GM23338 (cell line): ENCODE results near the gene PBXIP1. TPM values are rescaled to one million over a fixed set of nuclear protein-coding genes. Genes with fewer than 3 reads are reported as not detected.
"Not testable (repeated sequence)": the region's sequence is repeated elsewhere in the genome, so short reads cannot be mapped to it uniquely, and the experiment has no call there.

Experiments
- ATAC-seq: fragments of 200-7000 bp; cut with Tn5 transposase; 3 replicates; pipeline ENCODE4 v1.9.1; 2020
- DNase-seq: peaks from one replicate; pipeline ENCODE4 v3.0.0-alpha.2; 2015; ENCODE audit warnings: low spot score
- H2AFZ ChIP-seq: fragments of 200-600 bp; sonication (generic); 2 replicates; pipeline ENCODE4 v1.8.0; 2016; ENCODE audit warnings: antibody characterized with exemption, mild to moderate bottlenecking, moderate library complexity
- H3F3A ChIP-seq: fragments of 200-600 bp; sonication (generic); replicated peaks from 2 replicates; pipeline ENCODE4 v1.8.0; 2017; ENCODE audit warnings: antibody characterized with exemption, mixed run types, low read depth
- H3K27ac ChIP-seq: fragments of 200-600 bp; sonication (generic); 2 replicates; pipeline ENCODE4 v1.6.1; 2016; ENCODE audit warnings: low read depth
- H3K27me3 ChIP-seq: fragments of 200-600 bp; sonication (generic); 2 replicates; pipeline ENCODE4 v1.8.0; 2016; ENCODE audit warnings: mild to moderate bottlenecking, mixed run types, moderate library complexity; ENCODE audit not compliant: insufficient read depth
- H3K36me3 ChIP-seq: fragments of 200-600 bp; sonication (generic); 2 replicates; pipeline ENCODE4 v1.8.0; 2016; ENCODE audit warnings: mild to moderate bottlenecking; ENCODE audit not compliant: insufficient read depth
- H3K4me1 ChIP-seq: fragments of 200-600 bp; sonication (generic); 2 replicates; pipeline ENCODE4 v1.8.0; 2016; ENCODE audit warnings: mild to moderate bottlenecking, moderate library complexity; ENCODE audit not compliant: insufficient read depth
- H3K4me2 ChIP-seq: fragments of 200-600 bp; sonication (generic); 2 replicates; pipeline ENCODE4 v1.7.1; 2017; ENCODE audit warnings: mixed run types
- H3K4me3 ChIP-seq: fragments of 200-600 bp; sonication (generic); 2 replicates; pipeline ENCODE4 v1.6.1; 2016; ENCODE audit warnings: mixed run types
- H3K79me2 ChIP-seq: fragments of 200-600 bp; sonication (generic); replicated peaks from 2 replicates; pipeline ENCODE4 v1.8.0; 2017; ENCODE audit warnings: mild to moderate bottlenecking; ENCODE audit not compliant: insufficient read depth
- H3K9me2 ChIP-seq: fragments of 200-600 bp; sonication (generic); 2 replicates; pipeline ENCODE4 v1.8.0; 2017; ENCODE audit not compliant: insufficient read depth
- H4K20me1 ChIP-seq: fragments of 200-600 bp; sonication (generic); replicated peaks from 2 replicates; pipeline ENCODE4 v1.8.0; 2017; ENCODE audit warnings: mild to moderate bottlenecking; ENCODE audit not compliant: insufficient read depth
- H3K27ac Mint-ChIP-seq: 2 replicates; pipeline ENCODE4 v1.8.0; 2020; ENCODE audit warnings: inconsistent platforms, mild to moderate bottlenecking, moderate library complexity, mixed read lengths
- H3K27me3 Mint-ChIP-seq: 3 replicates; pipeline ENCODE4 v1.8.0; 2022; ENCODE audit warnings: low read depth, mild to moderate bottlenecking, moderate library complexity, mixed read lengths, inconsistent platforms; ENCODE audit not compliant: insufficient read depth, poor library complexity
- H3K36me3 Mint-ChIP-seq: 3 replicates; pipeline ENCODE4 v1.8.0; 2021; ENCODE audit warnings: low read depth, mild to moderate bottlenecking, inconsistent platforms, moderate library complexity, mixed read lengths
- H3K4me1 Mint-ChIP-seq: 3 replicates; pipeline ENCODE4 v1.8.0; 2020; ENCODE audit warnings: mild to moderate bottlenecking, inconsistent platforms, mixed read lengths
- H3K4me3 Mint-ChIP-seq: 3 replicates; pipeline ENCODE4 v1.8.0; 2021; ENCODE audit warnings: moderate library complexity, mild to moderate bottlenecking, inconsistent platforms, mixed read lengths
- H3K9me3 Mint-ChIP-seq: 3 replicates; pipeline ENCODE4 v1.8.0; 2020; ENCODE audit warnings: moderate library complexity, mild to moderate bottlenecking, inconsistent platforms, mixed read lengths
- CTCF ChIP-seq, 2 experiments: fragments of 200-600 bp in 1 of 2; sonication (generic) in 1 of 2; conservative IDR thresholded peaks; 2 replicates each; pipeline versions ENCODE4 v1.5.1 to v1.6.1; 2016 to 2017; ENCODE audit warnings: antibody characterized with exemption in 2 of 2, low read depth in 2 of 2, mild to moderate bottlenecking in 2 of 2, moderate library complexity in 1 of 2
- ETS1 ChIP-seq: IDR thresholded peaks from 2 replicates; pipeline ENCODE4 v1.6.1; 2016; ENCODE audit warnings: antibody characterized with exemption
- EZH2phosphoT487 ChIP-seq: fragments of 200-600 bp; sonication (generic); IDR thresholded peaks from one replicate; pipeline ENCODE4 v1.8.1; 2018; ENCODE audit warnings: antibody characterized with exemption; ENCODE audit not compliant: unreplicated experiment
- JUNB ChIP-seq: IDR thresholded peaks from one replicate; pipeline ENCODE4 v1.6.1; 2016; ENCODE audit warnings: antibody characterized with exemption; ENCODE audit not compliant: unreplicated experiment
- NANOG ChIP-seq: IDR thresholded peaks from 2 replicates; pipeline ENCODE4 v1.6.1; 2016; ENCODE audit warnings: antibody characterized with exemption, borderline replicate concordance
- REST ChIP-seq: IDR thresholded peaks from one replicate; pipeline ENCODE4 v1.6.1; 2018; ENCODE audit warnings: antibody characterized with exemption; ENCODE audit not compliant: unreplicated experiment
- STAT1 ChIP-seq: IDR thresholded peaks from one replicate; pipeline ENCODE4 v1.6.1; 2016; ENCODE audit warnings: antibody characterized with exemption; ENCODE audit not compliant: unreplicated experiment
- ZNF114 ChIP-seq: fragments of 250-450 bp; sonication (Bioruptor Pico); IDR thresholded peaks from 2 replicates; pipeline ENCODE4 v1.5.0; 2020; ENCODE audit warnings: mild to moderate bottlenecking, moderate library complexity
- ZNF331 ChIP-seq: fragments of 250-450 bp; sonication (Bioruptor Pico); IDR thresholded peaks from 2 replicates; pipeline ENCODE4 v1.5.0; 2020; ENCODE audit warnings: low read depth, mild to moderate bottlenecking, moderate library complexity
- polyA plus RNA-seq: library from polyadenylated mRNA; unstranded; fragments of >200 nt; fragmentation: Nextera tagmentation; extraction: Ambion mirVana; gene quantifications from 2 replicates; pipeline ENCODE4 v1.2.1, GENCODE V29; 2016
- total RNA-seq: library from RNA; depleted of rRNA; stranded (reverse); fragments of >200 nt; shearing (Covaris generic); gene quantifications from 2 replicates; pipeline ENCODE4 v1.2.3, GENCODE V29; 2014

PBXIP1 gene
- total and polyA plus RNA-seq, 2 experiments from 2014 or later, result 7.0 to 31.8 TPM

GRCh38 chr1:154978360-154978759, 22.5 kb upstream of the PBXIP1 start (continued):
- TF ChIP-seq REST (no peak), EZH2phosphoT487 (no peak), STAT1 (no peak), CTCF (conservative IDR thresholded peaks at IDR 0.05; ENCODE audit: low read depth in 2 of 2) (no peak)

- H3K4me1 Mint-ChIP-seq, H3K27ac Mint-ChIP-seq, H3K4me3 Mint-ChIP-seq, DNase-seq, H3K27me3 Mint-ChIP-seq, H3K9me3 Mint-ChIP-seq, H3K9me2 ChIP-seq, H3K27me3 ChIP-seq, H3K27ac ChIP-seq, H2AFZ ChIP-seq, H3K4me3 ChIP-seq, ATAC-seq: not testable (repeated sequence)
- Histone ChIP-seq H3K36me3 (peaks cover 26% of the 10 kb centered on the region; the same call in 1 of the 2 replicates), H3K79me2 (peaks cover 57% of the 10 kb centered on the region), H3K4me1 (peaks cover 18% of the 10 kb centered on the region), H3K4me2 (peak overlapping the region; percentile 84; the same call in 1 of the 2 replicates), H4K20me1 (peaks cover 27% of the 10 kb centered on the region), H3F3A (peaks cover 29% of the 10 kb centered on the region)
- peaks cover 55% of the 10 kb centered on the region for H3K36me3 Mint-ChIP-seq
Measured at GRCh38 chr1:154977762-154978161, 21.9 kb upstream of the PBXIP1 start.

GRCh38 chr1:154975409-154976059, 19.6 kb upstream of the PBXIP1 start:
- DNase-seq (peak; percentile 61), ATAC-seq (no peak)
- Mint-ChIP-seq H3K9me3 (peaks cover 3% of the 10 kb centered on the region; the same call in 1 of the 3 replicates), H3K36me3 (peaks cover 45% of the 10 kb centered on the region), H3K4me1 (peaks cover 16% of the 10 kb centered on the region), H3K27me3 (peaks cover 8% of the 10 kb centered on the region), H3K4me3 (no peak overlapping the region), H3K27ac (no peak overlapping the region)
- Histone ChIP-seq H3K27ac (peak overlapping the region; percentile 93), H4K20me1 (peaks cover 27% of the 10 kb centered on the region), H3K36me3 (peaks cover 22% of the 10 kb centered on the region; the same call in 1 of the 2 replicates), H3K9me2 (no peaks in the 10 kb centered on the region), H3K4me1 (peaks cover 24% of the 10 kb centered on the region), H3K4me3 (peak overlapping the region; percentile 82), H3K4me2 (peak overlapping the region; percentile 84), H3F3A (peaks cover 22% of the 10 kb centered on the region), H2AFZ (no peak overlapping the region), H3K27me3 (no peaks in the 10 kb centered on the region), H3K79me2 (peaks cover 58% of the 10 kb centered on the region)
- TF ChIP-seq ETS1 (no peak), REST (no peak), ZNF331 (CRISPR knock-in tag) (no peak), NANOG (no peak), CTCF (conservative IDR thresholded peaks at IDR 0.05; ENCODE audit: low read depth in 2 of 2) (no peak), ZNF114 (CRISPR knock-in tag) (no peak), JUNB (no peak), STAT1 (no peak)
